Skeletal muscle cell (primary cell): ENCODE results near the gene MSH5.

ENCODE experiments used
- DNase-seq: peaks from one replicate; pipeline ENCODE4 v3.0.0-alpha.2; 2010; ENCODE audit warnings: low read depth
- H3K4me3 ChIP-seq: 2 replicates; pipeline ENCODE4 v1.5.1; 2011; ENCODE audit warnings: low read depth, mild to moderate bottlenecking, control low read depth, low read length, moderate library complexity

The MSH5 gene

DNA sequence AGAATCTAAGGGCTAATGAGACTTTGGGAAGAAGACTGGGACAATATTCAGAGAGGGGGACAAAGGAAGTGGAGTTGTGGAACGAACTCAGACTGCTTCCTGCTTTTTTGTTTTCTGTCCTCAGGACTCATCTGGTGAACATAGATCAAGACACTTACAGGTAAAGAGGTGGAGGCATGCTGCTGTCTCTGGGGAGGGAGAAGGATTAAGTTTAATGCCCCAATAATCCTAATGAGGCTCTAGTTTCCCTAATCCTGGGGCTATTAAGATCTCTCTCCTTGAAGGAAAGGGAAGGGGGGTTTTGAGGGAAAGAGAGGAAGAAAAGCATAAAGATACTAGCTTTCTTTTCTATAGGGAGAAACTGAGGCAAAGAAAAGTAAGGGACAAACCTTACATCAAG is 4.6 kb downstream of the MSH5 start:
- DNase-seq: no peak
- H3K4me3 ChIP-seq: no peak overlapping the region

- no peak overlapping the region for H3K4me3 ChIP-seq
- DNase-seq: no peak
These were observed 9.7 kb downstream of the MSH5 start for GRCh38 chr6:31749301-31750036.

DNA sequence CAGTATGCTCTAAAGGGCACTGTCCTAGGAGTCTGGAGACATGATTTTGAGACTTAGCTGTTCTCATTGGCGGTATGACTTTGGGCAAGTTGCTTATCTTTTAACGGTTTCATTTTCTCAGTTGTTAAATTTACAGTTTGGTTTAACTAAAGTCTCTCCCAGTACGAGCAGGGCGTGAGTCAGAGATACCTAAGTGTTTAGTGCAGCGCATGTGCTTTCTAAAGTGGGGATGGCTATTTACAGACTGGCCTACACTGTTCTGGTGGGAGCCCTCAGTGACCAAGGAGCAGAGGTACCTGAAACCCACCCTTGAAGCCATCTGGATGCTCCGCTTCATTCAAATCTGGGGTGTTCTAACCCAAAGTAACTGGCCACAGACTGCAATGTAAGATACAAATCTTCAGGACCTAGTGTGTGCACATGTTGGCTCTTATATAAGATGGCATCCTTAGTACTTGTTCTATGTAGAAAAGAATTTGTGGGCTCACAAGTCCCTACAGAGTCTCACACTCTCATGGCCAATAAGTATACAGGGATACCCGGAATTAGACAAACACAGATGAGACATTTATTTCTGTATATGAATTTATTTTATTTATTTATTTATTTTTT is 10.7 kb downstream of the MSH5 start:
- DNase-seq: no peak
- no peak overlapping the region for H3K4me3 ChIP-seq

DNA sequence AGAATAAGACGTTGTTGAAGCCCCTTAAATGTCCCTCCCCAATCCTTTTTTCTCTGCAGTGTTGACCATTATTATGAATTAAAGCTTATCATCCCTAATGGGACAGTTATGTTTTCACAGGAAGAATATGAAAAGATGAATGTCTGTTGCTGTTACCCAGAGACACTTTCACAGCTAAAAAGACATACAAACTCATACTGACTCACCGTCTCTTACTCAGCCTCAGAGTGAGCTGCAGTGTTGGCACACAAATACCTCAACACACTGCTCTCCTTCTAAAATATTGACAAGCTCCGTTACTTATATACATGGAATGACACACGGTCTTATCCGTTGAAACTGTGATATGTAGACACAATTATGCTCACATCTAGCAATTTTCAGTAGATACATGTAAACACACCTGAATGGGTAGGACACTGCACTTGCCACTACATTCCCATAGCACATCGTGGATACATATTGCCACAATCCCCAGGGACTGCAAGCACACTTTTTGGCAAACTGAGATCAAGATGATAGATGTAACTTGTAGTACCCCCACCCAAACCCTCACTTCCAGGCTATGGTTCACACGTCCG is 13.0 kb downstream of the MSH5 start:
- no peak overlapping the region for H3K4me3 ChIP-seq
- DNase-seq: peak; percentile 52

DNA sequence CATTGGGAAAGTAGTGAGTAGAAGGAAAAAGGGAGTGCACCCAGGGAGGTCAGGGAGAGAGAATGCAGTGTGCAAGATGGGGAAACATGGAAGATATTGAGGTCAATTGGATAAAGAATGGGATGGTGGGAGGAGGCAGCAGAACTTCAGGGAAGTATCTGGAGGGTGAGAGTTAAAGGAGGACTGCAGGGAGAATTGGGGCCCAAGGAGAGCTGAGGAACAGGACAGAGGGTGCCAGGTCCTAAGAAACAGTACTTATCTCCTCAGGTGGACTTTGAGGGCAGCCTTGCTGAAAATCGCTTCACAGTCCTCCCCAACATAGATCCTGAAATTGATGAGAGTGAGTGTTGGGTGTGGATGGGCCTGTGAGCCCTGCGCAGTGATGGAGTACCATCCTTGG is 18.5 kb downstream of the MSH5 start:
- H3K4me3 ChIP-seq: no peak overlapping the region
- no peak for DNase-seq

- DNase-seq: no peak
These were observed 21.0 kb downstream of the MSH5 start for GRCh38 chr6:31760790-31761189.

GRCh38 chr6:31761343-31761742 is 21.5 kb downstream of the MSH5 start:
- DNase-seq: no peak
- no peak overlapping the region for H3K4me3 ChIP-seq

More at GRCh38 chr6:31760790-31761189, 21.0 kb downstream of the MSH5 start:
- H3K4me3 ChIP-seq: no peak overlapping the region

DNA sequence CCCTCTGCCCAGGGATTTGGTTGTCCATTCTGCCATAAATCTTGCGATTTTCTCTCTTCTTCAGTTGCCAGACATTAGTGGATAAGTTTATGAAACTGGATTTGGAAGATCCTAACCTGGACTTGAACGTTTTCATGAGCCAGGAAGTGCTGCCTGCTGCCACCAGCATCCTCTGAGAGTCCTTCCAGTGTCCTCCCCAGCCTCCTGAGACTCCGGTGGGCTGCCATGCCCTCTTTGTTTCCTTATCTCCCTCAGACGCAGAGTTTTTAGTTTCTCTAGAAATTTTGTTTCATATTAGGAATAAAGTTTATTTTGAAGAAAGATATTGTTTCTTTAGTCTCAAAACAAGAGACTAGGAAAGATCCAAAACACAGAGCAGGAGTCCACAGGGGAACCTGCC is 22.6 kb downstream of the MSH5 start, which contains the start of gene SAPCD1:
Gene SAPCD1, plus strand, starts transcription at position 301 of the 400 bp plus-strand sequence. CDS start 399 bp downstream, outside the sequence.
- H3K4me3 ChIP-seq: no peak within 1 kb of the TSS
- DNase-seq: no peak

GRCh38 chr6:31762878-31763618 is 23.2 kb downstream of the MSH5 start:
- no peak overlapping the region for H3K4me3 ChIP-seq
- DNase-seq: no peak

GRCh38 chr6:31763619-31763940 is 23.8 kb downstream of the MSH5 start:
- H3K4me3 ChIP-seq: no peak overlapping the region
- DNase-seq: no peak

- H3K4me3 ChIP-seq: no peak overlapping the region
- no peak for DNase-seq
These were observed 24.4 kb downstream of the MSH5 start for GRCh38 chr6:31764198-31764597.

DNA sequence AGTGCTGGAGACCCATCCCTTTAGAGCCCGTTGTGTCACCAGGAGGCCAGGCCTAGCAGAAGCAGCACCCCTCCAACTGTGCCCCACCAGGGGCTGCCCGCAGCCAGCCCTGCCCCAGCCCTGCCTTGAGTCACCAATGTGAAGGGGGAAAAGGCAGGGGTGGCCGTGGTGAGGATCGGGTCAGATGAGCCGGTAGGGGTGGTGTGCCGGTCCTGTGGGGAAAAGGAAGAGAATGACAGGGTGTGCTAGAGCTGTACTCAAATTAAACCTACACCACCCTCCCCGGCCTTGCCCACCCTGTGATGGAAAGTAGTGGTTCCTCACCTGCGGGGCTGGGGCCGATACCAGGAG is 25.7 kb downstream of the MSH5 start:
- H3K4me3 ChIP-seq: no peak overlapping the region
- no peak for DNase-seq

DNA sequence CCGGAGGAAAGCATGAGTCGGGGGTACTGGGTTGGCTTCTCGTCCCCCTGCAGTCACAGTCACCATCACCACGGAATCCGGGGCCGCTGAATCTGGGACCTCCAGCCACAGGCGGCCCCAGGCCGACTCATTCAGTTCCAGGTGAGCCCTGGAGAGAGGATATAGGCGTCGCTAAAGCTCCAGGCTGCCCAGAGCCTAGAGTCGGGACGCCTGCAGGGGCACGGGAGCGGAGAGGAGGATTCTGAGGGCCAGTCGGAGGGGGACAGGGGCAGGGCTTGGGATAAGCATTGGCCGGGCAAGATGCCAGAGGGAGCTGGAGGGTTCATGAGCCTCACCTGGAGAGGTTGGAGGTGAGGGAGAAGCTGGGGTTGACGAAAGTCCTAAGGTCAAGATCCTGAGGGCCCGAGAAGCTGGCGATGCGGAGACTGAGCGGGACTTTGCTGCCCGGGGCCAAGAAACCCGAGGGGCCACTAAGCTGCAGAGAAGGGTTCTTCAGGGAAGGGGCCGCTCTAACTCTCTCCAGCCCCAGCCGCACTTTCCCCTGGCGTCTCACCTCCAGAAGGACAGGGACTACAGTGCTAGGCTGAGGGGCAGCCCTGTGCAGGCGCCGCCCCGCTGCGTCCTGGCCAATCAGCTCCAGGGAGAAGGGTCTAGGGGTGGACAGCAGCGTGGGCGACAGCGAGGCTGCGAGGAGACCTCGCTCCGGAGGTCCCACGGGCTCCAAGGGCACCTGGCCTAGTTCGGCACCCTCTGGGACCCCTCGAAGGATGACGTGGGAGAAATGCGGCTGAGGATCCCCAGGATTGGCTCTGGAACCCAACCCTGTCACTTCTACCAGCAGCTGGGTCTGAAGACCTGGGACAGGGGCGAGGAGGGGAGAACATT is 26.3 kb downstream of the MSH5 start:
- no peak for DNase-seq
- H3K4me3 ChIP-seq: peak overlapping the region; percentile 38

GRCh38 chr6:31767096-31767645 is 27.4 kb downstream of the MSH5 start:
- DNase-seq: no peak
- H3K4me3 ChIP-seq: no peak overlapping the region

- H3K4me3 ChIP-seq: no peak overlapping the region
- no peak for DNase-seq
These were observed 28.8 kb downstream of the MSH5 start for GRCh38 chr6:31768363-31769257.

DNA sequence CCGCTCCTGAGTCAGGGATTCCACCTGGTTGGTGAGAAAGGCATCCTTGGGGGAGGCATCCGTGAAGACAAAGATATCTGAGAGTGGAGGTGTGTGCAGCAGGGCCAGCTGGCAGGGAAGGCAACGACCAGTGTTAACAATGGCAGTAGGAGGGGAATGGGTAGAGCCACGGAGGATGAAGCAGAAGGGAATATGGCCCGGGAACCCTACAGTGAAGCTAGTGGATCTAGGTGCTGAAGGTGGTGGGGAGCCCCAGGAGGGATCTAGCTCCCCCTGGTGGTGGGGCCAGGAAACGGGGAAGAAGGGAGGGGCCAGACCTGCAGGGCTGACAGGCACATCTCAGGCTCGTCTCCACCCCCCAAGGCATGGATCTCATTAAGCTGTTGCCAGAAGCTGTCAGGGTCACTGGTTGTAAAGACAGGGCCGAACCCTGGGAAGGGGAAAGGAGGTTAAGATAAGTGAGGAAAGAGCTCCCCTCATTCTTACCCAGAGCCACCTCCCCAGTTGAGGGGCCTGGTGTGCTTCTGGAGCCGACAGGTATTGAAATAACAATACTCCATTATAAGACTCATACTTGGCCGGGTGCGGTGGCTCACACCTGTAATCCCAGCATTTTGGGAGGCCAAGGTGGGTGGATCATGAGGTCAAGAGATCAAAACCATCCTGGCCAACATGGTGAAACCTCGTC is 30.0 kb downstream of the MSH5 start:
- no peak overlapping the region for H3K4me3 ChIP-seq
- DNase-seq: no peak

DNA sequence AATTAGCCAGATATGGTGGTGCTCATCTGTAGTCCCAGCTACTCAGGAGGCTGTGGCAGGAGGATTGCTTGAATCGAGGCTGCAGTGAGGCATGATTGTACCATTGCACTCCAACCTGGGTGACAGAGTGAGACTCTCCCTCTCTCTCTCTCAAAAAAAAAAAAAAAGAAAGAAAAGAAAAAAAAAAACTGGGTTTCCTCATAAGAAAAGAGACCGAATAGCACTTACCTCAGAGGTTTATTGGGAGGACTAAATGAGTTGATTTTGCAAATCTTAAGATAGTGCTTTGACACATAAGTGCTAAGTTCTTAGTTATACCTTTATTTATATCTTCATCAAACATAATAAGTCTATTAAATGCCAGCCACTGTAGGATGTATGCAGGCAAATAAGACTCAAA is 31.1 kb downstream of the MSH5 start:
- H3K4me3 ChIP-seq: no peak overlapping the region
- no peak for DNase-seq

DNA sequence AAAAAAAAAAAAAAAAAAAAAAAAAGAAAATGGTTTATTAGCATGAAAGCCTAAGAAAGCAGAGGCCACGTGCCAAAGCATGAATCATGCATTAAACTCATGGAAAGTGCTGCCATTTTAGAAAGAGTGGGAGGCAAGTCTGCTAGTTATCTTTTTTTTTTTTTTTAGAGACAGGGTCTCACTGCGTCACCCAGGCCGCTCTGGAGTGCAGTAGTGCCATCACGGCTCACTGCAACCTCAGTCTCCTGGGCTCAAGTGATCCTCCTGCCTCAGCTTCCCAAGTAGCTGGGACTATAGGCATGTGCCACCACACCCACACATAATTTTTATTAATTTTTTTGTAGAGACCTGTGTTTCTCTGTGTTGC is 32.2 kb downstream of the MSH5 start:
- no peak for DNase-seq

More for the DNA sequence above, 32.2 kb downstream of the MSH5 start:
- no peak overlapping the region for H3K4me3 ChIP-seq
